HEK293T (cell line): ENCODE results near the gene PLEKHA7.

Source experiments
- CTCF ChIA-PET: fragments of 350-600 bp; formaldehyde crosslinking; extraction: SDS; loops from one replicate; lab custom pipeline; 2021; ENCODE audit warnings: antibody characterized with exemption, inconsistent platforms; lab: Yijun Ruan, JAX
- POLR2A ChIA-PET: fragments of 350-600 bp; formaldehyde crosslinking; extraction: SDS; loops from one replicate; lab custom pipeline; 2020; ENCODE audit warnings: antibody characterized with exemption, inconsistent platforms; lab: Yijun Ruan, JAX
- DNase-seq: peaks from one replicate; pipeline ENCODE4 v3.0.0; 2012; ENCODE audit warnings: mixed read lengths; ENCODE audit errors: extremely low spot score
- ARNT ChIP-seq: fragments of 450-650 bp; IDR thresholded peaks from 2 replicates; pipeline ENCODE4 v1.6.1; 2017; ENCODE audit warnings: mild to moderate bottlenecking
- BHLHE40 ChIP-seq: fragments of 450-650 bp; IDR thresholded peaks from 2 replicates; pipeline ENCODE4 v1.6.1; 2016; ENCODE audit warnings: mild to moderate bottlenecking, moderate library complexity, borderline replicate concordance
- CTBP1 ChIP-seq: fragments of 450-650 bp; IDR thresholded peaks from 2 replicates; pipeline ENCODE4 v1.6.1; 2016; ENCODE audit warnings: borderline replicate concordance
- ELF4 ChIP-seq: fragments of 450-650 bp; IDR thresholded peaks from 2 replicates; pipeline ENCODE4 v1.6.1; 2017; ENCODE audit warnings: antibody characterized with exemption
- FOXA1 ChIP-seq: fragments of 450-650 bp; IDR thresholded peaks from 2 replicates; pipeline ENCODE4 v1.6.1; 2016; ENCODE audit warnings: mild to moderate bottlenecking
- FOXK2 ChIP-seq: fragments of 450-650 bp; IDR thresholded peaks from 2 replicates; pipeline ENCODE4 v1.6.1; 2016; ENCODE audit warnings: mild to moderate bottlenecking
- FOXM1 ChIP-seq: fragments of 450-650 bp; IDR thresholded peaks from 2 replicates; pipeline ENCODE4 v1.6.1; 2017; ENCODE audit warnings: mild to moderate bottlenecking, borderline replicate concordance
- HDGF ChIP-seq: fragments of 450-650 bp; IDR thresholded peaks from 2 replicates; pipeline ENCODE4 v1.6.1; 2017; ENCODE audit warnings: antibody characterized with exemption, borderline replicate concordance
- L3MBTL2 ChIP-seq: fragments of 450-650 bp; conservative IDR thresholded peaks from 2 replicates; pipeline ENCODE4 v1.6.1; 2016; ENCODE audit warnings: mild to moderate bottlenecking
- LEF1 ChIP-seq: fragments of 450-650 bp; IDR thresholded peaks from 2 replicates; pipeline ENCODE4 v1.6.1; 2017; ENCODE audit warnings: mild to moderate bottlenecking, borderline replicate concordance
- NFRKB ChIP-seq: fragments of 450-650 bp; IDR thresholded peaks from 2 replicates; pipeline ENCODE4 v1.6.1; 2016; ENCODE audit warnings: mild to moderate bottlenecking, moderate library complexity
- PKNOX1 ChIP-seq: fragments of 450-650 bp; IDR thresholded peaks from 2 replicates; pipeline ENCODE4 v1.6.1; 2016
- SP1 ChIP-seq: fragments of 450-650 bp; IDR thresholded peaks from 2 replicates; pipeline ENCODE4 v1.6.1; 2017
- SUZ12 ChIP-seq: fragments of 450-650 bp; IDR thresholded peaks from 2 replicates; pipeline ENCODE4 v1.6.1; 2016; ENCODE audit warnings: mild to moderate bottlenecking
- TARDBP ChIP-seq: fragments of 450-650 bp; IDR thresholded peaks from 2 replicates; pipeline ENCODE4 v1.6.1; 2016
- ZNF384 ChIP-seq: fragments of 450-650 bp; IDR thresholded peaks from 2 replicates; pipeline ENCODE4 v1.6.1; 2016

The PLEKHA7 gene

GRCh38 chr11:16806791-16807190 is 207.4 kb downstream of the PLEKHA7 start:
- CTCF ChIA-PET: no interaction called here
- POLR2A ChIA-PET: interaction anchor here (0.8 kb wide), 1 partner anchor 271 kb away, joined by 3 read pairs; the partner anchor contains the start of gene RPS13

GRCh38 chr11:16805938-16806337 is 208.3 kb downstream of the PLEKHA7 start:
- TF ChIP-seq FOXM1 (no peak), NFRKB (no peak), HDGF (no peak), BHLHE40 (no peak), PKNOX1 (no peak), SP1 (no peak), LEF1 (no peak), ELF4 (no peak), ZNF384 (no peak), L3MBTL2 (no peak), FOXK2 (no peak), SUZ12 (no peak), ARNT (no peak), CTBP1 (no peak), TARDBP (no peak)
- CTCF ChIA-PET: no interaction called here
- POLR2A ChIA-PET: no interaction called here
- no peak for DNase-seq

More at GRCh38 chr11:16806791-16807190, 207.4 kb downstream of the PLEKHA7 start:
- DNase-seq: peak; percentile 35
- no peak for TF ChIP-seq BHLHE40
- TF ChIP-seq TARDBP: no peak
- no peak for TF ChIP-seq ZNF384
- TF ChIP-seq SUZ12: no peak
- TF ChIP-seq HDGF: no peak
- no peak for TF ChIP-seq NFRKB

GRCh38 chr11:16804104-16804947 is 209.9 kb downstream of the PLEKHA7 start:
- CTCF ChIA-PET: no interaction called here
- POLR2A ChIA-PET: no interaction called here
- DNase-seq: no peak
- TF ChIP-seq FOXK2: no peak
- TF ChIP-seq PKNOX1: no peak
- TF ChIP-seq BHLHE40: no peak
- TF ChIP-seq ZNF384: no peak
- no peak for TF ChIP-seq NFRKB
- no peak for TF ChIP-seq TARDBP
- no peak for TF ChIP-seq L3MBTL2
- TF ChIP-seq CTBP1: no peak
- no peak for TF ChIP-seq HDGF
- TF ChIP-seq FOXA1: no peak
- no peak for TF ChIP-seq ELF4
- TF ChIP-seq SUZ12: no peak
- no peak for TF ChIP-seq LEF1
- no peak for TF ChIP-seq SP1
- no peak for TF ChIP-seq ARNT
- TF ChIP-seq FOXM1: no peak

GRCh38 chr11:16801288-16801980 is 212.8 kb downstream of the PLEKHA7 start:
- ChIA-PET POLR2A (interaction anchor here (0.7 kb wide), 1 partner anchor 10 kb away, joined by 3 read pairs; no protein-coding TSS in a partner anchor), CTCF (interaction anchor here (0.7 to 0.8 kb wide), 2 partner anchors 12 to 146 kb away, joined by 3 to 4 read pairs; no protein-coding TSS in a partner anchor)
- TF ChIP-seq BHLHE40 (no peak), L3MBTL2 (no peak), SP1 (no peak), ELF4 (no peak), PKNOX1 (no peak), NFRKB (no peak), FOXM1 (no peak)
- DNase-seq: no peak

GRCh38 chr11:16800382-16800781 is 213.8 kb downstream of the PLEKHA7 start:
- POLR2A ChIA-PET: interaction anchor here (1.0 kb wide), 1 partner anchor 277 kb away, joined by 3 read pairs; the partner anchor contains the start of gene RPS13
- no peak for DNase-seq
- TF ChIP-seq FOXK2: no peak
- no peak for TF ChIP-seq LEF1
- no peak for TF ChIP-seq PKNOX1
- TF ChIP-seq L3MBTL2: no peak
- TF ChIP-seq ELF4: no peak
- no peak for TF ChIP-seq CTBP1
- TF ChIP-seq SP1: no peak
- TF ChIP-seq BHLHE40: no peak
- no peak for TF ChIP-seq TARDBP
- no peak for TF ChIP-seq FOXM1
- TF ChIP-seq ARNT: no peak
- TF ChIP-seq SUZ12: no peak
- CTCF ChIA-PET: no interaction called here
